ENCODE results near the gene EID2.

The EID2 gene

DNA sequence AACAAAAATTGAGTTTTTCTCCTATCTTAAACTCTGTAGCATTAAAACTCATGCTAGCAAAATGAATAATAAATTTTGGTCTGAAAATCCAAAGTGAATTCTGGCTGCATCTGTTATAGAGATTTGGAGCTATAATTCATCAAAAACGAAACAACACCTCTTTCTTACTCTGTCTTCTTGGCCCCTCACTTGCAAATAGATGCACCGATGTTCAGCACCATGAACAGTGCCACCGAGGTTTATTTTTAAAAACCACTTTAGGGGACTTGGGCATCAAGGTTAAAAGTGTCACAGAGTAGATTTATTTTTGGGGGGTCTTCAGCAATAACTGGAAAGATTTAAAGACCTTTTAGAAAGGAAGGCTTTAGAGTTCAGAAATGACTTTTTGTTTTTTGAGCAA is 26.1 kb upstream of the EID2 start:
- TF ChIP-seq, protein P1, sequence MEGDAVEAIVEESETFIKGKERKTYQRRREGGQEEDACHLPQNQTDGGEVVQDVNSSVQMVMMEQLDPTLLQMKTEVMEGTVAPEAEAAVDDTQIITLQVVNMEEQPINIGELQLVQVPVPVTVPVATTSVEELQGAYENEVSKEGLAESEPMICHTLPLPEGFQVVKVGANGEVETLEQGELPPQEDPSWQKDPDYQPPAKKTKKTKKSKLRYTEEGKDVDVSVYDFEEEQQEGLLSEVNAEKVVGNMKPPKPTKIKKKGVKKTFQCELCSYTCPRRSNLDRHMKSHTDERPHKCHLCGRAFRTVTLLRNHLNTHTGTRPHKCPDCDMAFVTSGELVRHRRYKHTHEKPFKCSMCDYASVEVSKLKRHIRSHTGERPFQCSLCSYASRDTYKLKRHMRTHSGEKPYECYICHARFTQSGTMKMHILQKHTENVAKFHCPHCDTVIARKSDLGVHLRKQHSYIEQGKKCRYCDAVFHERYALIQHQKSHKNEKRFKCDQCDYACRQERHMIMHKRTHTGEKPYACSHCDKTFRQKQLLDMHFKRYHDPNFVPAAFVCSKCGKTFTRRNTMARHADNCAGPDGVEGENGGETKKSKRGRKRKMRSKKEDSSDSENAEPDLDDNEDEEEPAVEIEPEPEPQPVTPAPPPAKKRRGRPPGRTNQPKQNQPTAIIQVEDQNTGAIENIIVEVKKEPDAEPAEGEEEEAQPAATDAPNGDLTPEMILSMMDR (IDR thresholded peaks at IDR 0.05; ENCODE audit: borderline replicate concordance, control extremely low read depth, extremely low read depth, insufficient read depth, missing control alignments) = no peak
- in situ Hi-C loops (cut with MboI; ENCODE audit: low sequenced_read_pairs, unreplicated experiment) = no loop called here
- no peak for DNase-seq (ENCODE audit: low spot score)

DNA sequence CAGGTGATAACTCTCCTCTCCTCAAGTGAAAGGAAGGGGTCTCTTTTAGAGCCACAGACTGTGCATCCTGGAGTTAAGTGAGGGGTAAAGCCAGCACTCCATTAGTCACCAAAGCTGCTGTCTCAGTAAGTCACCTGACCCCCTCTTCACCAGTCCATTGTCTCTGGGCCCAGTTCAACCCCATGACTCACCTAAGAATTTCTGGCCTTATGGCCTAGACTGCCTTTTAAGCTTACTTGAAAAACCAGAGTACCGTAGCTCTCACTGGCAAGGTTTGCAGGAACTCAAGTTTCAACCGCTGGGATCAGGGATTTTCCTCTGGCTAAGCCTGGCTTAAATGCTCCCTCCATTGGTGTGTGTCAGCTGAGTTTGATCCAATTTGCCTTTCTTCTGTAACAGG is 23.4 kb upstream of the EID2 start:
- no peak for DNase-seq (ENCODE audit: low spot score)
- in situ Hi-C loops (cut with MboI; ENCODE audit: low sequenced_read_pairs, unreplicated experiment) = no loop called here
- TF ChIP-seq, protein P1 (IDR thresholded peaks at IDR 0.05; ENCODE audit: borderline replicate concordance, control extremely low read depth, extremely low read depth, insufficient read depth, missing control alignments) = no peak

DNA sequence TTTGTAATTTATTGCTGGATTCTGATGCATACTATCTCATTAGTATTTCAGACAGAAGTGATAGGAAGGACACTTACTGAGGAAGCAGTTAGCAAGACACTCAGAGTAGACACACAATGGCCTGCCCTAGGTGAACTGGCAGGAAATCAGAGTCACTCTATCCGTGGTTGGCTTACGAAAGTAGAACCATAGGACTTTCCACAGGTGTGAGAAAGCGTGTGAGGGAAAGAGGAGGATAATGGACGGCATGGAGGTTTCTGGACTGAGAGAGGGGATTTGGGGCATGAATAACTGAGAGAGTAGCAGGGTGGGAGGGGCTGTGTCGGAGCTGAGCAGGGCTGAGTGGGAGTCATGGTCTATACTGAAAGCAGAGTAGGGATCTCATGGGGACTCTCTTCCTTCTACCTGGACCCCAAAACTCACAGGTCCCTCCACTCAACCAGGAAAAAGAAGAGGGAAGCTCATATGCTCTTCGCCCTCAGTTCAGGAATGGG is 18.7 kb upstream of the EID2 start:
- in situ Hi-C loops (cut with MboI; ENCODE audit: low sequenced_read_pairs, unreplicated experiment) = loop anchor here (10.0 kb wide), 1 partner anchor 286 kb away; the partner anchor contains the start of gene FBL
- TF ChIP-seq, protein P1 (IDR thresholded peaks at IDR 0.05; ENCODE audit: borderline replicate concordance, control extremely low read depth, extremely low read depth, insufficient read depth, missing control alignments) = no peak
- DNase-seq (ENCODE audit: low spot score) = no peak

DNA sequence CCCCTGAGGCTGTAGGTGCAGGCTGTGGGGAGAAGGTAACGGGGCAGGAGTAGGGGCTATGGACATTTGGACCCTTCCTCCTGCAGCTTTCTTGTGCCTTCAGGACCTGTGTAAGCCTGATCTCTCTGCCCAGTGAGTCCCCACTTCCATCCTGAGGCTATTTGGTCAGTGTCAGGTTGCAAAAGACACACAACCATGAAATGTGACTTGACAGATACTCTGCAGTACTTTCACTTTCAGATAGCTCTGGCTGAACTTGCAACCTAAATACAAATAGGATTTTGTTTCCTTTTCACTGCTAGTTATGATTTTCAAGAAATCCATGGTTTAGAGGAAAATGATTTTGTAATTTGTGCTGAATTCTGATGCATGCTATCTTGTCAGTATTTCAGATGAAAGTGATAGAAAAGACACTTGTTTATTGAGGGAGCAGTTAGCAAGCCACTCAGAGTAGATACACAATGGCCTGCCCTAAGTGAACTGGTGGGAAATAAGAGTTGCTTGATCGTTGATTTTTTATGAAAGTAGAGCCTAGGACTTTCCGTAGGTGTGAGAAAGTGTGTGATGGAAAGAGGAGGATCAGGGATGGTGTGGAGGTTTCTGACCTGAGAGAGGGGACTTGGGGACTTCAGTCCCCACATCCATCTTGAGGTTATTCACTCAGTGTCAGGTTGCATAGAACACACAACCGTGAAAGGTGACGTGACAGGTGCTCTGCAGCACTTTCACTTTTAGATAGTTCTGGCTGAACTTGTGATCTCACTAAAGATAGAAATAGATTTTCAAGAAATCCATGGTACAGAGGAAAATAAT is 18.1 kb upstream of the EID2 start:
- peak; percentile 34 for DNase-seq (ENCODE audit: low spot score)
- in situ Hi-C loops (cut with MboI; ENCODE audit: low sequenced_read_pairs, unreplicated experiment) = loop anchor here (10.0 kb wide), 1 partner anchor 287 kb away; the partner anchor contains the start of gene FBL
- TF ChIP-seq, protein P1 (IDR thresholded peaks at IDR 0.05; ENCODE audit: borderline replicate concordance, control extremely low read depth, extremely low read depth, insufficient read depth, missing control alignments) = no peak

DNA sequence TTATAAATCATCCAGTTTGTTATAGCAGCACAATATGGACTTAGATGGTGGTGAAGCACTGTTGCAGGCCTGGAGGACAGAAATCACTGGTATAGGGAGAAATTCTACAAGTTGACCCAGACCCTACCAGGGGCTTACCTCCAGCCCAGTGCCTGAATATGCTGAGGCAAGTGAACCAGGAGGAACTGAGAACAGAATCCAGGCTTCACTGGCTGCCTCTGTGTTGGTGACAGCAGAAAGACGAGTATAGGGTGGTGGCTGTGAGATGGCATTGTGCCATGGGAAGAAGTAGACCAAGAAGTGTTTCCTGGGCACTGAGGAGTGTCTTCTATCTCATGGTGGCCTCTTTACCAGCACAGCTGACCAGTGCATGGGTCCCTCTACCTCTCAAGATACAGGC is 15.9 kb upstream of the EID2 start:
- TF ChIP-seq, protein P1 (IDR thresholded peaks at IDR 0.05; ENCODE audit: borderline replicate concordance, control extremely low read depth, extremely low read depth, insufficient read depth, missing control alignments) = no peak

DNA sequence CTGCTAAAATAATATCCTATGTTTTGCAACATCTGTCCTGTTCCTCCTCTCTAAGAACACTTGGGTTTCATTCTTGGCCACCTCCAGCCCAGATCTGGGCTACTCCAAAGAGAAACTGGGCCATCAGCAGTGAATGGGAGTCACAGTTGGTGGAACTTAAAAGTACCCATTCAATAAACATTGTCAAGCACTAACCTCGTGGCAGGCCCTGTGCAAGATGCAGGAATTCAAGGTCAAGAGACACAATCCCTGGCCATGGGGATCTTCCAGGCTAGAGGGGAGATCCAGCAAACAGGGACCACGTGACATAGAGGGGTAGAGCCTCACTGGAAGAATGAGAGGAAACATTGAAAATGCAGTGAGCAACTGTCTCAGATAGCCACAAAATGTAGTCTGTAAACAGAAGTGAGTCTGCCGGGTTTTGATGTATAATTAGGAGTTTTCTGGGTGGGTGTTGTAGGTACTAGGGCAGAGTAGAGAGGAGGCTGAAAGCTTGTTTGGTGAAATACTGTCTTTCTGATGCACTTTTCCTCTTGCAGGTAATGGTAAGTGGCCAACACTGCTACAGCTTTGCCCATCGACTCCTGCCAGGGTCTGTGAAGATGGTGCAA is 14.8 kb upstream of the EID2 start:
- TF ChIP-seq, protein P1 (IDR thresholded peaks at IDR 0.05; ENCODE audit: borderline replicate concordance, control extremely low read depth, extremely low read depth, insufficient read depth, missing control alignments) = no peak
- DNase-seq (ENCODE audit: low spot score) = no peak
- in situ Hi-C loops (cut with MboI; ENCODE audit: low sequenced_read_pairs, unreplicated experiment) = loop anchor here (10.0 kb wide), 1 partner anchor 290 kb away; the partner anchor contains the start of gene FBL

More for the DNA sequence above, 15.9 kb upstream of the EID2 start:
- no peak for DNase-seq (ENCODE audit: low spot score)
- in situ Hi-C loops (cut with MboI; ENCODE audit: low sequenced_read_pairs, unreplicated experiment) = loop anchor here (10.0 kb wide), 1 partner anchor 289 kb away; the partner anchor contains the start of gene FBL
